ENCODE measurements around the gene FOSB. TPM values are rescaled to one million over a fixed set of nuclear protein-coding genes. Genes with fewer than 3 reads are reported as not detected.

The FOSB gene
- total RNA-seq, 6 donors from 2014 or later, result 8.8 to 152 (median 94.9) TPM; not detected in 1

DNA sequence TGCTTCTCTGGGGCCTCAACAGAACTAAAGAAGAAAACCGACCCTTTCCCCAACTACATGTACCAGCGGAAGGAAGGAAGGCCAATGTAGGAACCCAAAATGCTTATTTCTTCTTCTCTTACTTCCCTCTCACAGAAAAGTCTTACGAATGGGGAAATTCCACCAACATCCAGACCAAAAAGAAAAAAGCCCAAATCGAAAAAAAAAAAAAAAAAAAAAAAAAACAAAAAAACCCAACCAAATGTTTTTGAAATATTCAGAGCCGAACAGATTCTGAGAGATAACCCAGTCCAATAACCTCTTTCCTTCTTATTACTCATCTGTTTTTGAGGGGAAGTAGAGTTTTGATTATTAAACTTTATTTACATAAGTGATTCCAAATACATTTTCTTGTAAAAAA is 34.3 kb downstream of the FOSB start:
- ATAC-seq (ENCODE audit: low FRiP score in 2 of 2), result no peak
- H3K4me3 ChIP-seq, result no peak overlapping the region
- peak overlapping the region in 2 of 4 donors; percentile 65 to 67 for H3K27ac ChIP-seq
- H3K9me3 ChIP-seq, result no peaks in the 10 kb centered on the region
- H3K27me3 ChIP-seq, result peaks cover 0 to 16% (median under 1%) of the 10 kb centered on the region in 4 donors
- TF ChIP-seq EP300 (IDR thresholded peaks at IDR 0.05) (no peak), POLR2AphosphoS5 (IDR thresholded peaks at IDR 0.05) (no peak), POLR2A (IDR thresholded peaks at IDR 0.05) (no peak)
- TF ChIP-seq, protein P1, sequence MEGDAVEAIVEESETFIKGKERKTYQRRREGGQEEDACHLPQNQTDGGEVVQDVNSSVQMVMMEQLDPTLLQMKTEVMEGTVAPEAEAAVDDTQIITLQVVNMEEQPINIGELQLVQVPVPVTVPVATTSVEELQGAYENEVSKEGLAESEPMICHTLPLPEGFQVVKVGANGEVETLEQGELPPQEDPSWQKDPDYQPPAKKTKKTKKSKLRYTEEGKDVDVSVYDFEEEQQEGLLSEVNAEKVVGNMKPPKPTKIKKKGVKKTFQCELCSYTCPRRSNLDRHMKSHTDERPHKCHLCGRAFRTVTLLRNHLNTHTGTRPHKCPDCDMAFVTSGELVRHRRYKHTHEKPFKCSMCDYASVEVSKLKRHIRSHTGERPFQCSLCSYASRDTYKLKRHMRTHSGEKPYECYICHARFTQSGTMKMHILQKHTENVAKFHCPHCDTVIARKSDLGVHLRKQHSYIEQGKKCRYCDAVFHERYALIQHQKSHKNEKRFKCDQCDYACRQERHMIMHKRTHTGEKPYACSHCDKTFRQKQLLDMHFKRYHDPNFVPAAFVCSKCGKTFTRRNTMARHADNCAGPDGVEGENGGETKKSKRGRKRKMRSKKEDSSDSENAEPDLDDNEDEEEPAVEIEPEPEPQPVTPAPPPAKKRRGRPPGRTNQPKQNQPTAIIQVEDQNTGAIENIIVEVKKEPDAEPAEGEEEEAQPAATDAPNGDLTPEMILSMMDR (IDR thresholded peaks at IDR 0.05), result no peak
- 61 to 69% methylated on average over 5 of the region's 5 CpGs for WGBS, 2 donors
- DNase-seq, result no peak
- H3K4me1 ChIP-seq, result peaks cover 28 to 38% (median 31%) of the 10 kb centered on the region in 4 donors
- no peaks in the 10 kb centered on the region for H3K36me3 ChIP-seq

DNA sequence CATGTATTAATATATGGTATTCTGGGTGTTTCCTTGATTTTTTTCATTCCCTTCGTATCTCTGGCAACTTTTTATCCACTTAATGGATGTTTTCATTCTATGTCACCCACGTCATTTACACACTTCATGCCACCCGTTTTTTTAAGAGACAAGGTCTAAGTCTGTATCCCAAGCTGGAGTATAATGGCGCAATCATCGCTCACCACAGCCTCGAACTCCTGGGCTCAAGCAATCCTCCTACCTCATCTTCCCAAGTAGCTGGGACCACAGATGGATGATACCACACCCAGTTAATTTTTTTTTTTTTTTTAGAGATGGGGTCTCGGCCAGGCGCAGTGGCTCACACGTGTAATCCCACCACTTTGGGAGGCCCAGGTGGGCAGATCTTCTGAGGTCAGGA is 36.1 kb downstream of the FOSB start:
- TF ChIP-seq, protein P1 (IDR thresholded peaks at IDR 0.05), result no peak
- TF ChIP-seq EP300 (IDR thresholded peaks at IDR 0.05) (no peak), POLR2A (IDR thresholded peaks at IDR 0.05) (no peak), POLR2AphosphoS5 (IDR thresholded peaks at IDR 0.05) (no peak)
- no peak overlapping the region for H3K27ac ChIP-seq
- peaks cover 10 to 23% (median 15%) of the 10 kb centered on the region in 4 donors for H3K4me1 ChIP-seq
- H3K4me3 ChIP-seq, result no peak overlapping the region
- H3K27me3 ChIP-seq, result peaks cover 0 to 10% (median under 1%) of the 10 kb centered on the region in 4 donors
- no peaks in the 10 kb centered on the region for H3K9me3 ChIP-seq
- ATAC-seq (ENCODE audit: low FRiP score in 2 of 2) (no peak), DNase-seq (no peak)
- WGBS, 2 donors, result 85 to 86% methylated on average over 9 of the region's 9 CpGs
- no peaks in the 10 kb centered on the region for H3K36me3 ChIP-seq

- DNase-seq (peak in 1 of 2 donors; percentile 54), ATAC-seq (ENCODE audit: low FRiP score in 2 of 2) (no peak)
- H3K27ac ChIP-seq, result peak overlapping the region in 3 of 4 donors; percentile 89 to 97 (median 95)
- H3K9me3 ChIP-seq, result no peaks in the 10 kb centered on the region
- H3K36me3 ChIP-seq, result no peaks in the 10 kb centered on the region
- 89% methylated on average over 8 of the region's 8 CpGs for WGBS, 2 donors
- TF ChIP-seq EP300 (IDR thresholded peaks at IDR 0.05) (no peak), POLR2A (IDR thresholded peaks at IDR 0.05) (no peak), POLR2AphosphoS5 (IDR thresholded peaks at IDR 0.05) (no peak)
- TF ChIP-seq, protein P1 (IDR thresholded peaks at IDR 0.05), result no peak
- no peaks in the 10 kb centered on the region for H3K27me3 ChIP-seq
- H3K4me1 ChIP-seq, result peaks cover 11 to 26% (median 20%) of the 10 kb centered on the region in 4 donors
- no peak overlapping the region for H3K4me3 ChIP-seq
Observed at GRCh38 chr19:45505151-45505995, 37.6 kb downstream of the FOSB start.

DNA sequence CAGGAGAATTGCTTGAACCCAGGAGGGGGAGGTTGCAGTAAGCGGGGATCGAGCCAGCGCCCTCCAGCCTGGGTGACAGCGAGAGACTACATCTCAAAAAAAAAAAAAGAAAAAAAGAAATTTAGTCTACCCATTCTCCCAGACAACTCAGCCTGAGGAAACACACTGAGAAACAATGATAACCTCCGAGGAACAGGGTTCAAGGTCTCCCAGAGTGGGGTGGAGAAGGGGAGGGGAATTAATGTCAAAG is 38.1 kb downstream of the FOSB start:
- peaks cover 13 to 30% (median 24%) of the 10 kb centered on the region in 4 donors for H3K4me1 ChIP-seq
- TF ChIP-seq POLR2AphosphoS5 (IDR thresholded peaks at IDR 0.05) (no peak), POLR2A (IDR thresholded peaks at IDR 0.05) (no peak), EP300 (IDR thresholded peaks at IDR 0.05) (no peak)
- TF ChIP-seq, protein P1 (IDR thresholded peaks at IDR 0.05), result no peak
- peak overlapping the region; percentile 89 to 97 (median 93) for H3K27ac ChIP-seq
- H3K27me3 ChIP-seq, result no peaks in the 10 kb centered on the region
- H3K4me3 ChIP-seq, result peak overlapping the region in 3 of 4 donors; percentile 87 to 100 (median 94)
- ATAC-seq (ENCODE audit: low FRiP score in 2 of 2), result no peak
- no peaks in the 10 kb centered on the region for H3K36me3 ChIP-seq
- no peaks in the 10 kb centered on the region for H3K9me3 ChIP-seq
- 58 to 61% methylated on average over 5 of the region's 5 CpGs for WGBS, 2 donors
- no peak for DNase-seq
